Panc1 (cell line): ENCODE measurements around the gene CYB5R3.

Experiments used
- CTCF ChIP-seq: fragments of 450-650 bp; IDR thresholded peaks from 2 replicates; pipeline ENCODE4 v1.5.1; 2017; ENCODE audit warnings: mild to moderate bottlenecking
- TF ChIP-seq, protein P1 (sequence below), 2 experiments: IDR thresholded peaks; 2 replicates each; pipeline ENCODE4 v1.6.1; 2011 to 2012; ENCODE audit warnings: low read depth in 2 of 2, control low read depth in 1 of 2, low read length in 1 of 2, mild to moderate bottlenecking in 1 of 2, moderate library complexity in 1 of 2; ENCODE audit not compliant: insufficient read depth in 1 of 2

GRCh38 chr22:42608823-42609361, 40.3 kb downstream of the CYB5R3 start:
- TF ChIP-seq CTCF: no peak
- TF ChIP-seq, protein P1, sequence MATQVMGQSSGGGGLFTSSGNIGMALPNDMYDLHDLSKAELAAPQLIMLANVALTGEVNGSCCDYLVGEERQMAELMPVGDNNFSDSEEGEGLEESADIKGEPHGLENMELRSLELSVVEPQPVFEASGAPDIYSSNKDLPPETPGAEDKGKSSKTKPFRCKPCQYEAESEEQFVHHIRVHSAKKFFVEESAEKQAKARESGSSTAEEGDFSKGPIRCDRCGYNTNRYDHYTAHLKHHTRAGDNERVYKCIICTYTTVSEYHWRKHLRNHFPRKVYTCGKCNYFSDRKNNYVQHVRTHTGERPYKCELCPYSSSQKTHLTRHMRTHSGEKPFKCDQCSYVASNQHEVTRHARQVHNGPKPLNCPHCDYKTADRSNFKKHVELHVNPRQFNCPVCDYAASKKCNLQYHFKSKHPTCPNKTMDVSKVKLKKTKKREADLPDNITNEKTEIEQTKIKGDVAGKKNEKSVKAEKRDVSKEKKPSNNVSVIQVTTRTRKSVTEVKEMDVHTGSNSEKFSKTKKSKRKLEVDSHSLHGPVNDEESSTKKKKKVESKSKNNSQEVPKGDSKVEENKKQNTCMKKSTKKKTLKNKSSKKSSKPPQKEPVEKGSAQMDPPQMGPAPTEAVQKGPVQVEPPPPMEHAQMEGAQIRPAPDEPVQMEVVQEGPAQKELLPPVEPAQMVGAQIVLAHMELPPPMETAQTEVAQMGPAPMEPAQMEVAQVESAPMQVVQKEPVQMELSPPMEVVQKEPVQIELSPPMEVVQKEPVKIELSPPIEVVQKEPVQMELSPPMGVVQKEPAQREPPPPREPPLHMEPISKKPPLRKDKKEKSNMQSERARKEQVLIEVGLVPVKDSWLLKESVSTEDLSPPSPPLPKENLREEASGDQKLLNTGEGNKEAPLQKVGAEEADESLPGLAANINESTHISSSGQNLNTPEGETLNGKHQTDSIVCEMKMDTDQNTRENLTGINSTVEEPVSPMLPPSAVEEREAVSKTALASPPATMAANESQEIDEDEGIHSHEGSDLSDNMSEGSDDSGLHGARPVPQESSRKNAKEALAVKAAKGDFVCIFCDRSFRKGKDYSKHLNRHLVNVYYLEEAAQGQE (IDR thresholded peaks at IDR 0.05; ENCODE audit: insufficient read depth in 1 of 2, low read depth in 2 of 2, low read length in 1 of 2): no peak
